ENCODE measurements around the gene PHLDB2. TPM values are rescaled to one million over a fixed set of nuclear protein-coding genes. Genes with fewer than 3 reads are reported as not detected.
A peak's percentile ranks its signal among the peaks of the same experiment; 100 is the strongest.

The PHLDB2 gene
- total RNA-seq, 1 donor from 2014 or later, result 66.9 TPM

- no peak for DNase-seq (ENCODE audit: low read depth, low spot score)
Measured at GRCh38 chr3:111882194-111882593, 23.1 kb downstream of the PHLDB2 start.

GRCh38 chr3:111882799-111883198 is 23.7 kb downstream of the PHLDB2 start:
- no peak for DNase-seq (ENCODE audit: low read depth, low spot score)

- DNase-seq (ENCODE audit: low read depth, low spot score), result no peak
Measured at GRCh38 chr3:111884411-111885018, 25.4 kb downstream of the PHLDB2 start.

- no peak for DNase-seq (ENCODE audit: low read depth, low spot score)
Measured at GRCh38 chr3:111885578-111885977, 26.5 kb downstream of the PHLDB2 start.

- DNase-seq (ENCODE audit: low read depth, low spot score), result no peak
Measured at GRCh38 chr3:111890051-111890580, 31.1 kb downstream of the PHLDB2 start.

GRCh38 chr3:111892070-111892469 is 33.0 kb downstream of the PHLDB2 start:
- no peak for DNase-seq (ENCODE audit: low read depth, low spot score)

GRCh38 chr3:111895071-111895470 is 36.0 kb downstream of the PHLDB2 start:
- DNase-seq (ENCODE audit: low read depth, low spot score), result peak; percentile 30

- DNase-seq (ENCODE audit: low read depth, low spot score), result no peak
Measured at GRCh38 chr3:111899966-111900365, 40.9 kb downstream of the PHLDB2 start.

GRCh38 chr3:111901637-111902036 is 42.6 kb downstream of the PHLDB2 start:
- no peak for DNase-seq (ENCODE audit: low read depth, low spot score)

- DNase-seq (ENCODE audit: low read depth, low spot score), result no peak
Measured at GRCh38 chr3:111902534-111902933, 43.5 kb downstream of the PHLDB2 start.

GRCh38 chr3:111903067-111903511 is 44.0 kb downstream of the PHLDB2 start:
- DNase-seq (ENCODE audit: low read depth, low spot score), result no peak

GRCh38 chr3:111904376-111905241 is 45.5 kb downstream of the PHLDB2 start:
- DNase-seq (ENCODE audit: low read depth, low spot score), result no peak

- DNase-seq (ENCODE audit: low read depth, low spot score), result no peak
Measured at GRCh38 chr3:111906656-111907055, 47.6 kb downstream of the PHLDB2 start.

GRCh38 chr3:111907151-111907550 is 48.1 kb downstream of the PHLDB2 start:
- DNase-seq (ENCODE audit: low read depth, low spot score), result no peak

GRCh38 chr3:111910806-111911205 is 51.7 kb downstream of the PHLDB2 start:
- no peak for DNase-seq (ENCODE audit: low read depth, low spot score)

- DNase-seq (ENCODE audit: low read depth, low spot score), result no peak
Measured at GRCh38 chr3:111911446-111911845, 52.4 kb downstream of the PHLDB2 start.

GRCh38 chr3:111913163-111913763 is 54.2 kb downstream of the PHLDB2 start:
- DNase-seq (ENCODE audit: low read depth, low spot score), result no peak

GRCh38 chr3:111915905-111916304 is 56.8 kb downstream of the PHLDB2 start:
- peak; percentile 71 for DNase-seq (ENCODE audit: low read depth, low spot score)

GRCh38 chr3:111917300-111917699 is 58.2 kb downstream of the PHLDB2 start:
- peak; percentile 84 for DNase-seq (ENCODE audit: low read depth, low spot score)

- DNase-seq (ENCODE audit: low read depth, low spot score), result no peak
Measured at GRCh38 chr3:111919370-111920065, 60.5 kb downstream of the PHLDB2 start.

- no peak for DNase-seq (ENCODE audit: low read depth, low spot score)
Measured at GRCh38 chr3:111921181-111921580, 62.1 kb downstream of the PHLDB2 start.

Data from pulmonary artery endothelial cell (primary cell).